GM13977 (cell line): ENCODE measurements around the gene SORL1.

Source experiments
- DNase-seq: peaks from one replicate; pipeline ENCODE4 v3.0.0; 2012; ENCODE audit warnings: low spot score
- CTCF ChIP-seq: IDR thresholded peaks from 2 replicates; pipeline ENCODE4 v1.5.1; 2012; ENCODE audit warnings: mild to moderate bottlenecking, control low read depth; ENCODE audit not compliant: insufficient read depth; ENCODE audit errors: extremely low read depth, missing control alignments
- in situ Hi-C: fragments of 300-500 bp; cut with MboI; formaldehyde crosslinking; loops from one replicate; pipeline ENCODE4 v1.12.0; 2022; ENCODE audit warnings: low sequenced_read_pairs, low pct_unique_long_range_greater_than_20kb, mixed read lengths, inconsistent platforms; ENCODE audit not compliant: unreplicated experiment

SORL1 gene

GRCh38 chr11:121643479-121644186 lies 191.5 kb downstream of the SORL1 start:
- DNase-seq: no peak
- in situ Hi-C loops: no loop called here
- no peak for TF ChIP-seq CTCF

- no peak for TF ChIP-seq CTCF
- in situ Hi-C loops: no loop called here
- DNase-seq: no peak
Measured at GRCh38 chr11:121644187-121644512, 192.0 kb downstream of the SORL1 start.

- no peak for TF ChIP-seq CTCF
- no peak for DNase-seq
- in situ Hi-C loops: no loop called here
Measured at GRCh38 chr11:121645001-121645400, 192.9 kb downstream of the SORL1 start.

GRCh38 chr11:121645596-121645995 lies 193.5 kb downstream of the SORL1 start:
- TF ChIP-seq CTCF: no peak
- no peak for DNase-seq
- in situ Hi-C loops: no loop called here

- no peak for DNase-seq
- in situ Hi-C loops: no loop called here
- TF ChIP-seq CTCF: no peak
Measured at GRCh38 chr11:121648306-121648705, 196.2 kb downstream of the SORL1 start.

GRCh38 chr11:121649798-121650197 lies 197.7 kb downstream of the SORL1 start:
- in situ Hi-C loops: loop anchor here (10.0 kb wide), 1 partner anchor 855 kb away; no protein-coding TSS in a partner anchor

More at GRCh38 chr11:121649798-121650197, 197.7 kb downstream of the SORL1 start:
- DNase-seq: no peak
- TF ChIP-seq CTCF: no peak
